HepG2 (cell line): ENCODE data around the gene ASCC3. TPM values are rescaled to one million over a fixed set of nuclear protein-coding genes. Genes with fewer than 3 reads are reported as not detected.

Experiments used
- ATAC-seq: fragments of 200-7000 bp; cut with Tn5 transposase; 3 replicates; pipeline ENCODE4 v1.9.1; 2020; ENCODE audit warnings: mild to moderate bottlenecking, moderate library complexity
- BruUV-seq: library from RNA; stranded (reverse); fragments of 400-500 nt; replicated peaks from 2 replicates; lab custom pipeline; 2021; lab: Mats Ljungman, UMichigan
- CTCF ChIA-PET: fragments of 300-600 bp; formaldehyde crosslinking; extraction: SDS; loops from one replicate; lab custom pipeline; 2021; ENCODE audit warnings: low total read pairs, inconsistent platforms, low intra/inter-chr PET ratio; lab: Yijun Ruan, JAX
- POLR2A ChIA-PET: fragments of 350-600 bp; sonication (Branson Sonifier 250); formaldehyde crosslinking; loops from one replicate; lab custom pipeline; 2020; ENCODE audit warnings: antibody characterized with exemption, inconsistent platforms; lab: Yijun Ruan, JAX
- DNase-seq: peaks from one replicate; pipeline ENCODE4 v3.0.0-alpha.2; 2015; ENCODE audit warnings: low spot score
- FAIRE-seq: peaks from 3 replicates; lab custom pipeline; 2011; peaks lifted over from hg19 to GRCh38; lab: Jason Lieb, UNC
- H2AFZ ChIP-seq: one replicate; pipeline ENCODE4 v1.6.1; 2011; ENCODE audit warnings: low read length, inconsistent platforms
- H3K27ac ChIP-seq: fragments of 300-600 bp; 3 replicates; pipeline ENCODE4 v1.8.0; 2011; ENCODE audit warnings: mixed run types, mild to moderate bottlenecking, mixed read lengths, low read length, inconsistent platforms; ENCODE audit not compliant: insufficient read depth; ENCODE audit errors: extremely low read length
- H3K27me3 ChIP-seq, 2 experiments: fragments of 200-600 bp in 1 of 2; 2 replicates in 1 of 2; 3 replicates in 1 of 2; pipeline versions ENCODE4 v1.6.0 to v1.8.0; 2011; ENCODE audit warnings: low read length in 2 of 2, mild to moderate bottlenecking in 2 of 2, moderate library complexity in 2 of 2, inconsistent platforms in 1 of 2; ENCODE audit not compliant: insufficient read depth in 2 of 2, control insufficient read depth in 1 of 2
- H3K36me3 ChIP-seq, 2 experiments: fragments of 200-600 bp in 1 of 2; replicated peaks in 1 of 2; 2 replicates in 1 of 2; 3 replicates in 1 of 2; pipeline versions ENCODE4 v1.5.1 to v1.8.0; 2011; ENCODE audit warnings: low read length in 2 of 2, inconsistent platforms in 1 of 2; ENCODE audit not compliant: insufficient read depth in 2 of 2, control insufficient read depth in 1 of 2
- H3K4me1 ChIP-seq: 2 replicates; pipeline ENCODE4 v1.5.1; 2012; ENCODE audit warnings: low read length, inconsistent platforms; ENCODE audit not compliant: insufficient read depth
- H3K4me2 ChIP-seq: 2 replicates; pipeline ENCODE4 v1.6.0; 2011; ENCODE audit warnings: low read depth, low read length, inconsistent platforms
- H3K4me3 ChIP-seq, 3 experiments: fragments of 200-600 bp in 1 of 3; sonication (generic), shearing (Covaris generic) in 1 of 3; replicated peaks in 1 of 3; 2 replicates each; pipeline ENCODE4 v1.5.1; 2011 to 2016; ENCODE audit warnings: low read length in 3 of 3, inconsistent platforms in 2 of 3, low read depth in 2 of 3, mild to moderate bottlenecking in 2 of 3, control low read depth in 1 of 3, mixed read lengths in 1 of 3; ENCODE audit not compliant: insufficient read depth in 1 of 3
- H3K79me2 ChIP-seq: one replicate; pipeline ENCODE4 v1.6.1; 2011; ENCODE audit warnings: low read length, inconsistent platforms; ENCODE audit not compliant: insufficient read depth
- H3K9ac ChIP-seq: 2 replicates; pipeline ENCODE4 v1.6.0; 2011; ENCODE audit warnings: mild to moderate bottlenecking, low read depth, low read length, inconsistent platforms; ENCODE audit not compliant: insufficient read depth
- H3K9me3 ChIP-seq: 2 replicates; pipeline ENCODE4 v1.5.1; 2012; ENCODE audit warnings: mild to moderate bottlenecking, low read length
- H4K20me1 ChIP-seq: 2 replicates; pipeline ENCODE4 v1.6.0; 2011; ENCODE audit warnings: inconsistent platforms, mild to moderate bottlenecking, low read length, moderate library complexity; ENCODE audit not compliant: insufficient read depth
- HOXA9 ChIP-seq: sonication (generic); formaldehyde crosslinking; IDR thresholded peaks from 2 replicates; pipeline ENCODE4 v1.8.1; 2022; ENCODE audit warnings: missing genetic modification reagents, mild to moderate bottlenecking, moderate library complexity, borderline replicate concordance
- LBX2 ChIP-seq: sonication (generic); formaldehyde crosslinking; IDR thresholded peaks from 2 replicates; pipeline ENCODE4 v1.5.0; 2020; ENCODE audit warnings: missing genetic modification reagents, mild to moderate bottlenecking, borderline replicate concordance
- XBP1 ChIP-seq: sonication (generic); formaldehyde crosslinking; IDR thresholded peaks from 2 replicates; pipeline ENCODE4 v1.5.0; 2020; ENCODE audit warnings: missing genetic modification reagents
- ZBTB46 ChIP-seq: sonication (generic); formaldehyde crosslinking; IDR thresholded peaks from 2 replicates; pipeline ENCODE4 v1.4.0; 2020; ENCODE audit warnings: mild to moderate bottlenecking, missing genetic modification reagents, borderline replicate concordance
- ZKSCAN8 ChIP-seq: IDR thresholded peaks from 2 replicates; pipeline ENCODE4 v1.6.1; 2016; ENCODE audit warnings: borderline replicate concordance, missing genetic modification reagents, missing compliant biosample characterization
- ZNF10 ChIP-seq: sonication (generic); formaldehyde crosslinking; IDR thresholded peaks from 2 replicates; pipeline ENCODE4 v1.4.0; 2020; ENCODE audit warnings: mild to moderate bottlenecking, low read depth, missing genetic modification reagents, borderline replicate concordance
- ZNF431 ChIP-seq: sonication (generic); formaldehyde crosslinking; IDR thresholded peaks from 2 replicates; pipeline ENCODE4 v1.9.0; 2022; ENCODE audit warnings: missing genetic modification reagents, low read depth, mild to moderate bottlenecking, borderline replicate concordance
- ZNF468 ChIP-seq: sonication (generic); formaldehyde crosslinking; IDR thresholded peaks from 2 replicates; pipeline ENCODE4 v1.8.0; 2022; ENCODE audit warnings: mild to moderate bottlenecking, moderate library complexity, missing genetic modification reagents
- WGBS: methylation state at CpG from one replicate; pipeline ENCODE4 v1.1.6; 2017; ENCODE audit warnings: low lambda C conversion rate; 5-methylcytosine and 5-hydroxymethylcytosine counted together
- in situ Hi-C: cut with HindIII; loops from 2 replicates; pipeline ENCODE4 v1.10.0; 2017; ENCODE audit warnings: low pct_unique_long_range_greater_than_20kb; ENCODE audit not compliant: extremely low pct_ligation_motif_present
- intact Hi-C: fragments of 100-400 bp; cut with micrococcal nuclease; formaldehyde crosslinking; loops from one replicate; pipeline ENCODE4 v1.10.0; 2022; ENCODE audit not compliant: unreplicated experiment
- polyA plus RNA-seq, 8 experiments: library from polyadenylated mRNA; depleted of rRNA in 3 of 8; stranded (reverse) in 7 of 8; unstranded in 1 of 8; fragments of >200 nt; fragmentation: Illumina TruSeq in 4 of 8; extraction: Trizol in 4 of 8; gene quantifications; 2 replicates each; pipeline versions ENCODE4 v1.2.1 to v1.2.3, GENCODE V29; 2011 to 2016; ENCODE audit warnings: low read depth in 4 of 8, missing spikeins in 1 of 8, mixed read lengths in 1 of 8; ENCODE audit not compliant: insufficient read depth in 1 of 8
- total RNA-seq, 5 experiments: library from RNA; depleted of rRNA; stranded (reverse); fragments of >200 nt; fragmentation: Illumina TruSeq; extraction: Trizol; gene quantifications; 2 replicates each; pipeline ENCODE4 v1.2.3, GENCODE V29; 2016; ENCODE audit warnings: low read depth in 1 of 5

The ASCC3 gene
- total and polyA plus RNA-seq, 2 of the 13 experiments (the other 11 are each of a cell fraction or from before 2014, with no cell fraction given), result 23.1 to 55.7 TPM

DNA sequence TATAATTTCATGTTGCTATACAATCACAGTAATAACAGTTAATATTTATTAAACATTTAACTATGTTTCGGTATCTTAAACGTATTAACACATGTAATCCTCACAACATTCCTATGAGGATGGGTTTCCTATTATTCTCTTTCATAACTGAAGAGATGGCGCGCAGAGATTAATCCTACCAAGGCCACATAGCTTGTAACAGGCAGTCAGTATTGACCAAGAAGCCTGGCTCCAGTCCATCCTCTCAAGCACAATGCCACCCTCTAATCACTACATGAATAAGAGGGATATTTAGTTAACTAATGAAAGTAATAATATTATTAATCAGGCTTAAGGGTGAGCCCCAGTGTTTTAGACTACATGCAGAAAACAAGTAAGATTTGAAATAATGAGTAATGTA is 266.7 kb downstream of the ASCC3 start:
- H3K4me1 ChIP-seq, result no peaks in the 10 kb centered on the region
- no peak overlapping the region for H3K9ac ChIP-seq
- DNase-seq, result no peak
- ChIA-PET POLR2A (interaction anchor here (0.5 kb wide), 1 partner anchor 20 kb away, joined by 3 read pairs; no protein-coding TSS in a partner anchor), CTCF (no interaction called here)
- TF ChIP-seq ZKSCAN8, result no peak
- no peak for TF ChIP-seq XBP1
- no peaks in the 10 kb centered on the region for H3K27me3 ChIP-seq
- peaks cover 2 to 3% of the 10 kb centered on the region in 2 experiments; a peak in 1 of 5 replicates for H3K36me3 ChIP-seq
- no peak overlapping the region for H3K4me3 ChIP-seq
- BruUV-seq, result no TSS peak
- H2AFZ ChIP-seq, result no peak overlapping the region
- FAIRE-seq, result no peak
- no peak overlapping the region for H3K4me2 ChIP-seq
- in situ Hi-C loops (no loop called here), intact Hi-C loops (loop anchor here (5.0 kb wide), 1 partner anchor 248 kb away; no protein-coding TSS in a partner anchor)
- 92% methylated on average over 4 of the region's 4 CpGs for WGBS
- no peaks in the 10 kb centered on the region for H3K79me2 ChIP-seq
- H3K27ac ChIP-seq, result no peak overlapping the region
- ATAC-seq, result no peak
- H3K9me3 ChIP-seq, result no peaks in the 10 kb centered on the region
- no peaks in the 10 kb centered on the region for H4K20me1 ChIP-seq

DNA sequence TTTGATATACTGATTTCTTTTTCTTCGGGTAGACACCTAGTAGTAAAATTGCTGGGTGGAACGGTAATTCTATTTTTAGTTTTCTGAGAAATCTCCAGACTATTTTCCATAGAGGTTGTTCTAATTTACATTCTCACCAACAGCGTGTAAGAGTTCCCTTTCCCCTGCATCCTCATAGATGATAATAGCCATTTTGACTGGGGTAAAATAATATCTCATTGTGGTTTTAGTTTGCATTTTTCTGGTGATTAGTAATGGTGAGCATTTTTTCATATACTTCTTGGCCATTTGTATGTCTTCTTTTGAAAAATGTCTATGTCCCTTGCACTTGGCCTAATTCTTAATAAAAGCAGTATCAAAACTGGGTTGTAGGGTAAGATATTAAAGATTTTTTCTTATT is 267.5 kb downstream of the ASCC3 start:
- TF ChIP-seq HOXA9 (CRISPR knock-in tag) (no peak), ZNF10 (CRISPR knock-in tag) (no peak), ZNF431 (CRISPR knock-in tag) (no peak), LBX2 (no peak), ZNF468 (no peak), ZBTB46 (CRISPR knock-in tag) (no peak)
- no peak overlapping the region for H2AFZ ChIP-seq
- DNase-seq, result no peak
- no peaks in the 10 kb centered on the region for H3K4me1 ChIP-seq
- H3K4me3 ChIP-seq, result no peak overlapping the region
- no peak overlapping the region for H3K4me2 ChIP-seq
- intact Hi-C loops (loop anchor here (5.0 kb wide), 1 partner anchor 249 kb away; no protein-coding TSS in a partner anchor), in situ Hi-C loops (no loop called here)
- FAIRE-seq, result no peak
- BruUV-seq, result no TSS peak
- H4K20me1 ChIP-seq, result no peaks in the 10 kb centered on the region
- no peaks in the 10 kb centered on the region for H3K27me3 ChIP-seq
- POLR2A ChIA-PET, result no interaction called here
- no peak overlapping the region for H3K27ac ChIP-seq
- no peak for ATAC-seq
- no peaks in the 10 kb centered on the region for H3K79me2 ChIP-seq
- no peak overlapping the region for H3K9ac ChIP-seq
- peaks cover 0 to 2% of the 10 kb centered on the region in 2 experiments; a peak in 1 of 5 replicates for H3K36me3 ChIP-seq
- no peaks in the 10 kb centered on the region for H3K9me3 ChIP-seq
- CTCF ChIA-PET, result no interaction called here
- 100% methylated on average over 3 of the region's 3 CpGs for WGBS
